HepG2 (cell line): ENCODE results near the gene BAIAP2L1. TPM values are rescaled to one million over a fixed set of nuclear protein-coding genes. Genes with fewer than 3 reads are reported as not detected.

Source experiments
- ARHGAP35 ChIP-seq: sonication (generic); formaldehyde crosslinking; IDR thresholded peaks from 2 replicates; pipeline ENCODE4 v1.9.0; 2022; ENCODE audit warnings: mild to moderate bottlenecking, inconsistent platforms, moderate library complexity, missing genetic modification reagents, borderline replicate concordance
- ARID2 ChIP-seq: sonication (generic); formaldehyde crosslinking; IDR thresholded peaks from 2 replicates; pipeline ENCODE4 v1.8.1; 2022; ENCODE audit warnings: mild to moderate bottlenecking, missing genetic modification reagents, borderline replicate concordance
- CHD2 ChIP-seq: IDR thresholded peaks from 2 replicates; pipeline ENCODE4 v1.6.1; 2011; ENCODE audit warnings: low read depth, low read length, improper control_type of control experiment
- HMGA1 ChIP-seq: sonication (generic); formaldehyde crosslinking; conservative IDR thresholded peaks from 2 replicates; pipeline ENCODE4 v1.4.0; 2020; ENCODE audit warnings: missing genetic modification reagents
- NR2F6 ChIP-seq, 2 experiments: IDR thresholded peaks; 2 replicates each; pipeline ENCODE4 v1.6.1; 2016; ENCODE audit warnings: antibody characterized with exemption in 1 of 2, mild to moderate bottlenecking in 1 of 2
- POLR2A ChIP-seq, 2 experiments: IDR thresholded peaks; 2 replicates each; pipeline ENCODE4 v1.6.1; 2011; ENCODE audit warnings: low read depth in 2 of 2, low read length in 2 of 2, mild to moderate bottlenecking in 1 of 2, moderate library complexity in 1 of 2; ENCODE audit not compliant: insufficient read depth in 1 of 2
- SPEN ChIP-seq: sonication (generic); formaldehyde crosslinking; IDR thresholded peaks from 2 replicates; pipeline ENCODE4 v1.5.1; 2020; ENCODE audit warnings: low read depth, mild to moderate bottlenecking, missing genetic modification reagents
- ZC3H13 ChIP-seq: sonication (generic); formaldehyde crosslinking; IDR thresholded peaks from 2 replicates; pipeline ENCODE4 v1.8.1; 2023; ENCODE audit warnings: mild to moderate bottlenecking, missing genetic modification reagents, moderate library complexity
- ZNF230 ChIP-seq: sonication (generic); formaldehyde crosslinking; IDR thresholded peaks from 2 replicates; pipeline ENCODE4 v1.4.0; 2020; ENCODE audit warnings: mild to moderate bottlenecking, missing genetic modification reagents
- ZNF589 ChIP-seq: sonication (generic); formaldehyde crosslinking; conservative IDR thresholded peaks from 2 replicates; pipeline ENCODE4 v1.8.0; 2022; ENCODE audit warnings: mild to moderate bottlenecking, moderate library complexity, missing genetic modification reagents
- ZNF781 ChIP-seq: sonication (generic); formaldehyde crosslinking; IDR thresholded peaks from 2 replicates; pipeline ENCODE4 v1.5.1; 2020; ENCODE audit warnings: borderline replicate concordance, mild to moderate bottlenecking, missing genetic modification reagents; ENCODE audit errors: not compliant biosample characterization
- ZNF792 ChIP-seq: IDR thresholded peaks from 2 replicates; pipeline ENCODE4 v1.6.1; 2016
- ZZZ3 ChIP-seq: sonication (generic); formaldehyde crosslinking; IDR thresholded peaks from 2 replicates; pipeline ENCODE4 v1.4.0; 2020; ENCODE audit warnings: missing genetic modification reagents, mild to moderate bottlenecking, borderline replicate concordance
- polyA plus RNA-seq, 8 experiments: library from polyadenylated mRNA; depleted of rRNA in 3 of 8; stranded (reverse) in 7 of 8; unstranded in 1 of 8; fragments of >200 nt; fragmentation: Illumina TruSeq in 4 of 8; extraction: Trizol in 4 of 8; gene quantifications; 2 replicates each; pipeline versions ENCODE4 v1.2.1 to v1.2.3, GENCODE V29; 2011 to 2016; ENCODE audit warnings: low read depth in 4 of 8, missing spikeins in 1 of 8, mixed read lengths in 1 of 8; ENCODE audit not compliant: insufficient read depth in 1 of 8
- total RNA-seq, 5 experiments: library from RNA; depleted of rRNA; stranded (reverse); fragments of >200 nt; fragmentation: Illumina TruSeq; extraction: Trizol; gene quantifications; 2 replicates each; pipeline ENCODE4 v1.2.3, GENCODE V29; 2016; ENCODE audit warnings: low read depth in 1 of 5
- TF ChIP-seq, protein P1 (sequence below): sonication (generic); formaldehyde crosslinking; IDR thresholded peaks from 2 replicates; pipeline ENCODE4 v1.5.0; 2020; ENCODE audit warnings: missing genetic modification reagents
- TF ChIP-seq, protein P2 (sequence below): sonication (generic); formaldehyde crosslinking; IDR thresholded peaks from 2 replicates; pipeline ENCODE4 v1.8.0; 2022; ENCODE audit warnings: missing genetic modification reagents, mild to moderate bottlenecking, inconsistent platforms, borderline replicate concordance
- TF ChIP-seq, protein P3 (sequence below): sonication (generic); formaldehyde crosslinking; conservative IDR thresholded peaks from 2 replicates; pipeline ENCODE4 v1.4.0; 2020; ENCODE audit warnings: missing genetic modification reagents
- TF ChIP-seq, protein P4 (sequence below): sonication (generic); formaldehyde crosslinking; IDR thresholded peaks from 2 replicates; pipeline ENCODE4 v1.5.1; 2020; ENCODE audit warnings: mild to moderate bottlenecking, moderate library complexity, missing genetic modification reagents
- TF ChIP-seq, protein P5 (sequence below): sonication (generic); formaldehyde crosslinking; IDR thresholded peaks from 2 replicates; pipeline ENCODE4 v1.4.0; 2020; ENCODE audit warnings: missing genetic modification reagents

The BAIAP2L1 gene
- total and polyA plus RNA-seq, 2 of the 13 experiments (the other 11 are each of a cell fraction or from before 2014, with no cell fraction given): 13.0 to 21.5 TPM

DNA sequence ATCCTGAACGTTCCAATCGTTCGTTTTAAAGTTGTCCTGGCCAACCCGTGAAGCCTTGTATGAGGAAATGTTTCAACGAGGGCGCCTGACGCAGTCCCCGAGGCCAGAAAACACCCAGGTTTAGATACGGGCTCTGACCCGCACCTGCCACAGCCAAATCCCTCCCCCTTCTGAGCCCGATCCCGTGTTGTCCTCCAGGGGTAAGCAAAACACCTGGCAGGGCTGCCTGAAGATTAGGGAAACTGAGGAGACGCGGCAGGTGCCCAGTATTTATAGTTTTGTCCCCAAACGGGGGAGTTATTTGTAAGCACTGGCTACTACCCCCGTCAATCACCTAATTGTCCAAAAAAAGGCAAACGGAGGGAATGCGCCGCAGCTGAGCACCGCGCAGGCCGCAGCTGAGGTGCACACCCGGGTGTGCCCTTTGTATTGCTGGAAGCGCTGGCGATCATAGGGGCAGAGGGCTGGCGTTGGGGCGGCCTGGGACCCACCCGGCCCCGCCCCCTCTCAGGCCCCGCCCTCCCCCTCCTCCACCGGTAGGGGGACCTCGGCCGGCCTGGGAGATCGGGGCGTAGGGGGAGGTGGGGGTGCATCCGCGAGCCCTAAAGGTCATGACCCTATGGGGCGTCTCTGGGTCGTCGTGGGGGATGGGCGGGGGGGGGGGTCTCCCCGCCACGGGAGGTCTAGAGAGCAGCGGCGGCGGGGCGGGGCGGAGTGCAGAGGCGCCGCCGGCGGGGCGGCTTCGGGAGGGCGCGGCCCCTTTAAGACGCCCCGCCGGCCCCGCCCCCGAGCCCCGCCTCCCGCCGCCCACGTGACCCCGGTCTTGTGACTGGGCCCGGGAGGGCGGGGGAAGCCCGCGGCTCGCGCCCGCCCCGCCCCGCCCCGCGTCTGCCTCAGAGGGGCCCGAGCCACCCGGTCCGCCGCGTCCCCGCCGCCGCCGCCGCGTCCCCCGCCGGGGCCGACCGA lies 119.8 kb downstream of the BAIAP2L1 start, which contains the start of gene BRI3 (continued):
- TF ChIP-seq NR2F6 (IDR thresholded peaks at IDR 0.05) (peak; percentile 77), NR2F6 (CRISPR knock-in tag; IDR thresholded peaks at IDR 0.05) (0 out of 2 replicates have a peak, but pooled peaks have one; percentile 47), ZNF589 (CRISPR knock-in tag) (no peak), HMGA1 (no peak), ZNF230 (0 out of 2 replicates have a peak, but pooled peaks have one; percentile 43), ZNF792 (CRISPR knock-in tag) (no peak), CHD2 (peak; percentile 51; the same call in 1 of the 2 replicates), ARID2 (CRISPR knock-in tag) (peak; percentile 51; the same call in 1 of the 2 replicates), SPEN (no peak), POLR2A (IDR thresholded peaks at IDR 0.05; ENCODE audit: insufficient read depth in 1 of 2, low read depth in 2 of 2, low read length in 2 of 2) (peak in 1 of 2 experiments; percentile 96; a peak in 2 of 4 replicates), ZNF781 (CRISPR knock-in tag) (no peak), ZC3H13 (CRISPR knock-in tag) (no peak), ZZZ3 (CRISPR knock-in tag) (no peak), ARHGAP35 (no peak)
- TF ChIP-seq, protein P1, sequence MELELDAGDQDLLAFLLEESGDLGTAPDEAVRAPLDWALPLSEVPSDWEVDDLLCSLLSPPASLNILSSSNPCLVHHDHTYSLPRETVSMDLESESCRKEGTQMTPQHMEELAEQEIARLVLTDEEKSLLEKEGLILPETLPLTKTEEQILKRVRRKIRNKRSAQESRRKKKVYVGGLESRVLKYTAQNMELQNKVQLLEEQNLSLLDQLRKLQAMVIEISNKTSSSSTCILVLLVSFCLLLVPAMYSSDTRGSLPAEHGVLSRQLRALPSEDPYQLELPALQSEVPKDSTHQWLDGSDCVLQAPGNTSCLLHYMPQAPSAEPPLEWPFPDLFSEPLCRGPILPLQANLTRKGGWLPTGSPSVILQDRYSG (CRISPR knock-in tag): no peak
- TF ChIP-seq, protein P2, sequence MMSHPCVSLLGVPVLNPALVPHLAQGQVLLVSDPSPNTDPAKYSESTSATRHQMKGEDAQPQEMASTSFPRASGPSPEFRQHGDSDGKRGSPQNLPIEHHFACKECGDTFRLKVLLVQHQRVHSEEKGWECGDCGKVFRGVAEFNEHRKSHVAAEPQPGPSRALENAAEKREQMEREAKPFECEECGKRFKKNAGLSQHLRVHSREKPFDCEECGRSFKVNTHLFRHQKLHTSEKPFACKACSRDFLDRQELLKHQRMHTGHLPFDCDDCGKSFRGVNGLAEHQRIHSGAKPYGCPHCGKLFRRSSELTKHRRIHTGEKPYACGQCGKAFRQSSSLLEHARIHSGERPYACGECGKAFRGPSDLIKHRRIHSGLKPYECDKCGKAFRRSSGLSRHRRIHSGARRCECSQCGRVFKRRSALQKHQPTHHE (CRISPR knock-in tag): no peak
- TF ChIP-seq, protein P3, sequence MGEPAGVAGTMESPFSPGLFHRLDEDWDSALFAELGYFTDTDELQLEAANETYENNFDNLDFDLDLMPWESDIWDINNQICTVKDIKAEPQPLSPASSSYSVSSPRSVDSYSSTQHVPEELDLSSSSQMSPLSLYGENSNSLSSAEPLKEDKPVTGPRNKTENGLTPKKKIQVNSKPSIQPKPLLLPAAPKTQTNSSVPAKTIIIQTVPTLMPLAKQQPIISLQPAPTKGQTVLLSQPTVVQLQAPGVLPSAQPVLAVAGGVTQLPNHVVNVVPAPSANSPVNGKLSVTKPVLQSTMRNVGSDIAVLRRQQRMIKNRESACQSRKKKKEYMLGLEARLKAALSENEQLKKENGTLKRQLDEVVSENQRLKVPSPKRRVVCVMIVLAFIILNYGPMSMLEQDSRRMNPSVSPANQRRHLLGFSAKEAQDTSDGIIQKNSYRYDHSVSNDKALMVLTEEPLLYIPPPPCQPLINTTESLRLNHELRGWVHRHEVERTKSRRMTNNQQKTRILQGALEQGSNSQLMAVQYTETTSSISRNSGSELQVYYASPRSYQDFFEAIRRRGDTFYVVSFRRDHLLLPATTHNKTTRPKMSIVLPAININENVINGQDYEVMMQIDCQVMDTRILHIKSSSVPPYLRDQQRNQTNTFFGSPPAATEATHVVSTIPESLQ (CRISPR knock-in tag): 0 out of 2 replicates have a peak, but pooled peaks have one; percentile 23
- TF ChIP-seq, protein P4, sequence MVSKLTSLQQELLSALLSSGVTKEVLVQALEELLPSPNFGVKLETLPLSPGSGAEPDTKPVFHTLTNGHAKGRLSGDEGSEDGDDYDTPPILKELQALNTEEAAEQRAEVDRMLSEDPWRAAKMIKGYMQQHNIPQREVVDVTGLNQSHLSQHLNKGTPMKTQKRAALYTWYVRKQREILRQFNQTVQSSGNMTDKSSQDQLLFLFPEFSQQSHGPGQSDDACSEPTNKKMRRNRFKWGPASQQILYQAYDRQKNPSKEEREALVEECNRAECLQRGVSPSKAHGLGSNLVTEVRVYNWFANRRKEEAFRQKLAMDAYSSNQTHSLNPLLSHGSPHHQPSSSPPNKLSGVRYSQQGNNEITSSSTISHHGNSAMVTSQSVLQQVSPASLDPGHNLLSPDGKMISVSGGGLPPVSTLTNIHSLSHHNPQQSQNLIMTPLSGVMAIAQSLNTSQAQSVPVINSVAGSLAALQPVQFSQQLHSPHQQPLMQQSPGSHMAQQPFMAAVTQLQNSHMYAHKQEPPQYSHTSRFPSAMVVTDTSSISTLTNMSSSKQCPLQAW: peak; percentile 75
- TF ChIP-seq, protein P5, sequence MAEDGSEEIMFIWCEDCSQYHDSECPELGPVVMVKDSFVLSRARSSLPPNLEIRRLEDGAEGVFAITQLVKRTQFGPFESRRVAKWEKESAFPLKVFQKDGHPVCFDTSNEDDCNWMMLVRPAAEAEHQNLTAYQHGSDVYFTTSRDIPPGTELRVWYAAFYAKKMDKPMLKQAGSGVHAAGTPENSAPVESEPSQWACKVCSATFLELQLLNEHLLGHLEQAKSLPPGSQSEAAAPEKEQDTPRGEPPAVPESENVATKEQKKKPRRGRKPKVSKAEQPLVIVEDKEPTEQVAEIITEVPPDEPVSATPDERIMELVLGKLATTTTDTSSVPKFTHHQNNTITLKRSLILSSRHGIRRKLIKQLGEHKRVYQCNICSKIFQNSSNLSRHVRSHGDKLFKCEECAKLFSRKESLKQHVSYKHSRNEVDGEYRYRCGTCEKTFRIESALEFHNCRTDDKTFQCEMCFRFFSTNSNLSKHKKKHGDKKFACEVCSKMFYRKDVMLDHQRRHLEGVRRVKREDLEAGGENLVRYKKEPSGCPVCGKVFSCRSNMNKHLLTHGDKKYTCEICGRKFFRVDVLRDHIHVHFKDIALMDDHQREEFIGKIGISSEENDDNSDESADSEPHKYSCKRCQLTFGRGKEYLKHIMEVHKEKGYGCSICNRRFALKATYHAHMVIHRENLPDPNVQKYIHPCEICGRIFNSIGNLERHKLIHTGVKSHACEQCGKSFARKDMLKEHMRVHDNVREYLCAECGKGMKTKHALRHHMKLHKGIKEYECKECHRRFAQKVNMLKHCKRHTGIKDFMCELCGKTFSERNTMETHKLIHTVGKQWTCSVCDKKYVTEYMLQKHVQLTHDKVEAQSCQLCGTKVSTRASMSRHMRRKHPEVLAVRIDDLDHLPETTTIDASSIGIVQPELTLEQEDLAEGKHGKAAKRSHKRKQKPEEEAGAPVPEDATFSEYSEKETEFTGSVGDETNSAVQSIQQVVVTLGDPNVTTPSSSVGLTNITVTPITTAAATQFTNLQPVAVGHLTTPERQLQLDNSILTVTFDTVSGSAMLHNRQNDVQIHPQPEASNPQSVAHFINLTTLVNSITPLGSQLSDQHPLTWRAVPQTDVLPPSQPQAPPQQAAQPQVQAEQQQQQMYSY (CRISPR knock-in tag): no peak
